Activated naive CD8-positive, alpha-beta T cell treated with anti-CD3 and anti-CD28 coated beads, Interleukin-2, amount 50 U/mL, for 16 hours (primary cell): ENCODE data around the gene DRD5.
"Not testable (repeated sequence)": the region's sequence is repeated elsewhere in the genome, so short reads cannot be mapped to it uniquely, and the experiment has no call there.

Source experiments
- DNase-seq: peaks from one replicate; pipeline ENCODE4 v3.0.0-alpha.2; 2020; ENCODE audit warnings: low read depth, low spot score

The DRD5 gene

DNA sequence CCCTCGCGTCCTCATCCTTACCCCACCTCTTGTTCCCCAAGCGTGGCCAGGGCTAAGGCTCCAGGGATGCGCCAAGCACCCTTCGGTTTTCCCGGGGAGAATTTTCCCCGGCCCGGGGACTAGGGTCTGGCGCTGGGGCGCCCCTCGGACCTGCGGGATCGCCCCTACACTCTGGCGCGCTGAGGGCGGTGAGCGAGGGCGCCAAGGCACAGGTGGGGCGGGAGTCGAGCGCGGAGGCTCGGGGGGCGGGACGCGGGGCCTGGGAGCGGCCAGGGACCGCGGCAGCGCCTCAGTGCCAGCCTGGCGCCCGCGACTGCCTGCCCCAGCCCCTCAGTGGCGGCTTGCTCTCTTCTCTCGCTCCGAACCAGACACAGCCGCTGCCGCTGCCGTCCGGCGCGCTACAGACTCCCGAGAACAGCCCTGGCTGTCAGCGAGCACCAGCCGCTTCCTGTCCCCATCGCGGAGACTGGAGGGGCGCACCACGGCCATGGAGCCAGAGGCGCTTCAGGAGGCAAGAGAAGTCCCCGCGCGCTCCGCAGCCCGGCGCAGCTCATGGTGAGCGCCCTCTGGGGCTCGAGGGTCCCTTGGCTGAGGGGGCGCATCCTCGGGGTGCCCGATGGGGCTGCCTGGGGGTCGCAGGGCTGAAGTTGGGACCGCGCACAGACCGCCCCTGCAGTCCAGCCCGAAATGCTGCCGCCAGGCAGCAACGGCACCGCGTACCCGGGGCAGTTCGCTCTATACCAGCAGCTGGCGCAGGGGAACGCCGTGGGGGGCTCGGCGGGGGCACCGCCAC is at the start of gene DRD5:
Gene DRD5 (plus strand): TSS at position 292 of the 793 bp plus-strand sequence. CDS start 396 bp downstream, at position 688.
- DNase-seq, result no peak

- not testable (repeated sequence) for DNase-seq
Observed at GRCh38 chr4:9732256-9732655, 49.2 kb upstream of the DRD5 start.

GRCh38 chr4:9735515-9735914 is 45.9 kb upstream of the DRD5 start:
- no peak for DNase-seq

DNA sequence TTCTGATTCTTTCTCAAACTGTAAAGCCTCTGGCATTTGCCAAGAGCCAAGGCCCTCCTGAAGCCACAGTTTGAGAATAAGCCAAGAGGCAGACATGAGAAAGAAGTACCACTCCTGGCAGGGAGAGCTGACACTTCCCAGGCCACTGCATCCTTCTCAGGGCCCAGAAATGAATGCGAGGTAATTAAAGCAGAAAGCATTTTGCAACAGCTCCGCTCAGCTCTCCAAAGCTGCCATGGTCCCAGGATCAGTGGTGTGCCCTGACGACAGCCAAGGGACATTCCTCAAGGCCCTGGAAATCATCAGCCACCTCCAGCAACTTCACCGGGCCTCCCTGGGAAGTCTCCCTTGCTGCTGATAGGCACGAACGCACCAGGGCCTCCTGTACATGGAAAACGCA is 44.2 kb upstream of the DRD5 start:
- not testable (repeated sequence) for DNase-seq

- DNase-seq, result not testable (repeated sequence)
Observed at GRCh38 chr4:9743789-9744188, 37.6 kb upstream of the DRD5 start.

DNA sequence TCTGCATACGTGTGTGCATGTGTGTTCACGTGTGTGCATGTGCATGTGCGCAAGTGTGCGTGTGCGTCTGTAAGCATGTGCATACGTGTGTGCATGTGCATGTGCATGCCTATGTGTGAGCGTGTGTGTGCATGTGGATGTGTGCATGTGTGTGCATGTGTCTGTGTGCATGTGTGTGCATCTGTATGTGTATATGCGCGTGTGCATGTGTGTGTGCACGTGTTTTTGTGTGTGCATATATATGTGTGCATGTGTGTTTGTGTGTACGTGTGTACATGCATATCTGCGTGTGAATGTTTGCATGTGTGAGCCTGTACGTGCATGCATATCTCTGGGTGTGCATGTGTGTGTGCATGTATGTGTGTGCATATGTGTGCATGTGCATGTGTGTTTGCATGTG is 35.7 kb upstream of the DRD5 start:
- DNase-seq, result no peak

DNA sequence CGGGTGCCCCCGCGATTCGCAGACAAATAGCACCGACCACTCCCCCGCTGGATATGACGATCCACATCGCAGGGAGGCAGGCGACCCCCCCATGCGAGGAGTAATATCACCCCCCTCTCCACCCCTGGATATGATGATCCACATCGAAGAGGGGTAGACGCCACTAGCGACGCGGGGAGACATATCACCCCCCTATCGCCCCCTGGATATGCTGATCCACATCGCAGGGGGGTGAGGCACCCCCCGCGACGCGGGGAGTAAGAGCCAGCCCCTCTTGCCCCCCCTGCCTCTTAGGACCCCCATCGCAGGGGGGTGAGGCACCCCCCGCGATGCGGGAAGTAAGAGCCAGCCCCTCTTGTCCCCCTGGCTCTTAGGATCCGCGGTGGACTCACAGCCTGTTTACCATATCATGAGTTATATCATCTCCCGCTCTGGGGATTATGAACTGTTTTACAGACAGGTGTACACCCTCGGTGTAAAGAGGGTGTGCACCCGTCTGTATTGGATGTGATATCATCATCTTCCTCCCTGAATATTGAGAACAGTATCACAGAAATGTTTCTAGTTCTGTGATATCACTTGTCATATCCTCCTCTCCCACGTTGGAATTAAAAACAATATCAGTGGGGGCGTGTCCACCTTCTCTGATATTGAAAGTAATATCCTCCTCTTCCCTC is 22.7 kb upstream of the DRD5 start:
- no peak for DNase-seq

DNA sequence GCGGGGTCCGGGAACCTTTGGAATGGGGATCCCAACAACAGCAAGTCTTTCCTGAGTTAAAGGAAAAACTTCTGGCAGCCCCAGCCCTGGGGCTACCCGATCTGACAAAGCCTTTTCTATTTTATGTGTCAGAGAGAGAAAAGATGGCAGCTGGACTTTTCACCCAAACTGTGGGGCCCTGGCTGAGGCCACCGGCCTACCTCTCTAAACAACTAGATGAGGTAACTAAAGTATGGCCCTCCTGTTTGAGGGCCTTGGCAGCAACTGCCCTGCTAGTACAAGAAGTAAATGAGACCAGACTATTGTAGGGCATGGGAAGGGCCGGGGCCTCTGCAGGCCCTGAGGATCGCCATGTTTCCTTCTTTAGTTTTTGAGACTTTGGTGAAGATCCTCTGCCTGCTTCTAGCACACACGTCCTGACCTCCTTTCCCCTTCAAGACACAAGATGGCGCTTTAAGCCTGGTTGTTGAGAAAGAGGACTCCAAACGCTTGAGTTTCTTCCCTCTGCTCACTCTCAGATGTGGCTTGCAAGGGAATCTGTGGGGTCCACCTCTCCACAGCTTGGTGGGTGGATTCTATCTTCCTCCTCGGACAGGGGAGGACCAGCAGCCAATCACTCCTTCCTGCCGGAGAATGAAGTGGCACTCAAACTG is 18.5 kb upstream of the DRD5 start:
- no peak for DNase-seq

DNA sequence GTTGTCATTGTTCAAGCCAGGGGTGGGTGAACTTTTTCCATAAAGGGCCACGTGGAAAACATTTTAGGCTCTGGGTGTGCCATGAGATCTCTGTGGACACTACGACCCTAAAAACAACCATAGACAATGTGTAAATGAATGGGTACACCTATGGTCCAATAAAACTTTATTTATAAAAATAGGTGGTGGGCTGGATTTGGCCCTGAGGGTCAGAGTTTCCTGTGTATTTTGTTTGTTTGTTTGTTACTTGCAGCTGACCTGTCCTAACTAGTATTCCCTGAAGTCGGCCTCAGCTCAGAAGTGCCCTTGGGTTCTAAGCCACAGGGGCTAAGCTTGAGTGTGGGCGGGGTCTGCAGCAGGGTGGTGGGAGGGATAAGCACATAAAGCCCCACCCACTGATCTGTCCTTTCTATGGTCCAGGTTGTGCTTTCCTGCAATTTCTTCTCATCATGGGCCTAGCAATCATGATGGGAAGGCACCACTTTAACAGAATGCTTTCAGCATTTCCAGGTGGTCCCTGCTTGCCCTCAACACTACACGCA is 17.2 kb upstream of the DRD5 start:
- DNase-seq, result no peak

- DNase-seq, result no peak
Observed at GRCh38 chr4:9765091-9765490, 16.3 kb upstream of the DRD5 start.

DNA sequence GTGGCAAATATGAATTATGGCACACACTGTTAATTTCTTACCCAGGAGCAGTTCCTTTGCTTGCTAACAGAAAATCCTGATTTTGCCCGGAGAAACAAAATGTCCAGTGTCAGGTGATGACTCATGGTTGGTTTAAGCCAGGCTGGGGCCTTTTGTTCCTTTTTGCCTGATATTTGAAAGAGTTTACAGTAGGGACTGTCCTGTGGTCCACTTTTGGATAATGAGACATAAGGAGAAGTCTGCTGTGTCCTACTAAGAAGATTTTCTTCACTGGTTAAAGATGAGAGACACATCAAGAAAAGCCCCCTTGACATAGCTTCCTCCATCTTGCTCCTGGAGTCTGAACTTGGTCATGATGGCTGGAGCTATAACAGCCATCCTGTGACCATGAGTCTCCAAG is 12.1 kb upstream of the DRD5 start:
- DNase-seq, result no peak

GRCh38 chr4:9771034-9771433 is 10.4 kb upstream of the DRD5 start:
- no peak for DNase-seq

- DNase-seq, result no peak
Observed at GRCh38 chr4:9773471-9773870, 8.0 kb upstream of the DRD5 start.

DNA sequence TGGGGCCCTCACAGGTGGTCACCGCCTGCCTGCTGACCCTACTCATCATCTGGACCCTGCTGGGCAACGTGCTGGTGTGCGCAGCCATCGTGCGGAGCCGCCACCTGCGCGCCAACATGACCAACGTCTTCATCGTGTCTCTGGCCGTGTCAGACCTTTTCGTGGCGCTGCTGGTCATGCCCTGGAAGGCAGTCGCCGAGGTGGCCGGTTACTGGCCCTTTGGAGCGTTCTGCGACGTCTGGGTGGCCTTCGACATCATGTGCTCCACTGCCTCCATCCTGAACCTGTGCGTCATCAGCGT is 652 bp downstream of the DRD5 start:
- no peak for DNase-seq

DNA sequence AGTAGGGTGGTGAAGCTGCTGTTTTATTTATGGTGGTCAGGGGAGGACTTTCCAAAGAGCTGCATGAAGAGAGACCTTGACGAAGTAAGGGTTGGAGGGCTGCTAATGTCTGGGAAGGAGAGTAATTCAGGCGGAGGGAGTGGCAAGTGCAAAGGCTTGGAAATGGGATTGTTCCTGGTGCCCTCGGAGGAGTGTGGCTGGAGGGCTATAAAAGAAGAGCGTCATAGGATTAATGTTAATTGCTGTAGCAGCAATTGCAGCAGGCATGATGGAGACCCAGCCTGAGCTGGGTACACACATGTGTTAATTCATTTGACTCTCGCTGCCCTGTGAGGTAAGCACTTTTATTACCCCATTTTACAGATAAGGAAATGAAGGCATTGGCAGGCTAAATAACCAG is 4.5 kb downstream of the DRD5 start:
- not testable (repeated sequence) for DNase-seq

DNA sequence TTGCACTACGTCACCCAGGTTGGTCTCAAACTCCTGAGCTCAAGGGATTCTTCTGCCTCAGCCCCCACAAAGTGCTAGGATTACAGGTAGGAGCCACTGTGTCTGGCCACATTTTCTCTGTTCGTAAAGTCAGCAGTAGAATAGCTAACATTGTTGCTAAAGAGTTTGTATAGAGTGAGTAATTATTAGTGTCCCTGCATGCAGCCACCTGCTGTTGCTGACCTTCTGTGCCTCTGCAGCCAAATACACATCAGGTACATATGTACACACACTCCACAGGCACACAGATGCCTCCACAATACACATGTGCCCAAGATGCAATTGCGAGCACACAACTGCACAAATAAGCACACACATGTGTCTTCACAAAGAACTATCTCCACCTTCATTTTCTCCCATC is 10.9 kb downstream of the DRD5 start:
- DNase-seq, result no peak

- DNase-seq, result not testable (repeated sequence)
Observed at GRCh38 chr4:9796641-9797040, 15.2 kb downstream of the DRD5 start.

- DNase-seq, result no peak
Observed at GRCh38 chr4:9800848-9801247, 19.4 kb downstream of the DRD5 start.

GRCh38 chr4:9804918-9805317 is 23.5 kb downstream of the DRD5 start:
- DNase-seq, result no peak

DNA sequence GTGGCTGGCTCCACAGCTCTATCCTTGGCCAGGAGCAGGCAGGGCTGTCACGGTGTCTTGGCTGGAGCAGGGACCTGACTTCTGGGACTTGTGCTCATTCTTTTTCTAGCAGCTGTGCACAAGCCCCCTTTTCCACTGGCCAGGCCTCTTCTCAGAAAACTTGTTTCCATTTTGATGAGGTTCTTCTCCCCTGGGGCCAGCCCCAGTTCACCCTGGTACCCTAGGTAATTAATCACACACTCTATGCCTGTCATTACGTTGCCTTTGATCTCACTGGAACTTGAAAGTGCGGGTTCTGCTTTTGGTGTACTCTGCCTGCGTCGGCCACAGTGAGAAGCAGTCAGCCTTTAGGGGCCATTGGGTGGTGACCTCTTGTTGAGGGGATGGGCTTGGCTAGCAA is 26.6 kb downstream of the DRD5 start:
- no peak for DNase-seq

- no peak for DNase-seq
Observed at GRCh38 chr4:9811806-9812205, 30.4 kb downstream of the DRD5 start.

GRCh38 chr4:9812501-9813340 is 31.3 kb downstream of the DRD5 start:
- no peak for DNase-seq
